ENCODE data around the gene OSBPL10. TPM values are rescaled to one million over a fixed set of nuclear protein-coding genes. Genes with fewer than 3 reads are reported as not detected.

OSBPL10 gene
- total RNA-seq, 1 donor from 2014 or later, result 8.4 TPM

GRCh38 chr3:31804251-31805051 lies 176.6 kb downstream of the OSBPL10 start:
- no peak for DNase-seq (ENCODE audit: low spot score)
- H3K36me3 Mint-ChIP-seq, result no peaks in the 10 kb centered on the region
- no peak overlapping the region for H3K27ac ChIP-seq
- no peaks in the 10 kb centered on the region for H3F3A ChIP-seq (ENCODE audit: low read depth)
- H3K4me2 ChIP-seq, result no peak overlapping the region
- no peaks in the 10 kb centered on the region for H3K9me3 Mint-ChIP-seq
- H3K4me3 Mint-ChIP-seq, result no peak overlapping the region
- no peak overlapping the region for H3K4me3 ChIP-seq
- TF ChIP-seq EZH2 (IDR thresholded peaks at IDR 0.05) (no peak), EZH2phosphoT487 (IDR thresholded peaks at IDR 0.05) (no peak)
- TF ChIP-seq, protein P1, sequence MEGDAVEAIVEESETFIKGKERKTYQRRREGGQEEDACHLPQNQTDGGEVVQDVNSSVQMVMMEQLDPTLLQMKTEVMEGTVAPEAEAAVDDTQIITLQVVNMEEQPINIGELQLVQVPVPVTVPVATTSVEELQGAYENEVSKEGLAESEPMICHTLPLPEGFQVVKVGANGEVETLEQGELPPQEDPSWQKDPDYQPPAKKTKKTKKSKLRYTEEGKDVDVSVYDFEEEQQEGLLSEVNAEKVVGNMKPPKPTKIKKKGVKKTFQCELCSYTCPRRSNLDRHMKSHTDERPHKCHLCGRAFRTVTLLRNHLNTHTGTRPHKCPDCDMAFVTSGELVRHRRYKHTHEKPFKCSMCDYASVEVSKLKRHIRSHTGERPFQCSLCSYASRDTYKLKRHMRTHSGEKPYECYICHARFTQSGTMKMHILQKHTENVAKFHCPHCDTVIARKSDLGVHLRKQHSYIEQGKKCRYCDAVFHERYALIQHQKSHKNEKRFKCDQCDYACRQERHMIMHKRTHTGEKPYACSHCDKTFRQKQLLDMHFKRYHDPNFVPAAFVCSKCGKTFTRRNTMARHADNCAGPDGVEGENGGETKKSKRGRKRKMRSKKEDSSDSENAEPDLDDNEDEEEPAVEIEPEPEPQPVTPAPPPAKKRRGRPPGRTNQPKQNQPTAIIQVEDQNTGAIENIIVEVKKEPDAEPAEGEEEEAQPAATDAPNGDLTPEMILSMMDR (IDR thresholded peaks at IDR 0.05), result no peak
- H3K4me1 ChIP-seq, result no peaks in the 10 kb centered on the region
- H3K27me3 ChIP-seq, result no peaks in the 10 kb centered on the region
- no peaks in the 10 kb centered on the region for H3K27me3 Mint-ChIP-seq (ENCODE audit: insufficient read depth, low read depth)
- H3K27ac Mint-ChIP-seq, result no peak overlapping the region
- no peaks in the 10 kb centered on the region for H3K79me2 ChIP-seq (ENCODE audit: low read depth)
- no peaks in the 10 kb centered on the region for H3K9me3 ChIP-seq (ENCODE audit: low read depth)
- H2AFZ ChIP-seq (replicated peaks), result no peak overlapping the region
- no peaks in the 10 kb centered on the region for H3K36me3 ChIP-seq
- H3K4me1 Mint-ChIP-seq, result peaks cover 3% of the 10 kb centered on the region
- H3K9ac ChIP-seq, result no peak overlapping the region
- no peaks in the 10 kb centered on the region for H4K20me1 ChIP-seq (ENCODE audit: low read depth)

GRCh38 chr3:31802981-31803740 lies 177.9 kb downstream of the OSBPL10 start:
- H3K36me3 Mint-ChIP-seq, result no peaks in the 10 kb centered on the region
- no peaks in the 10 kb centered on the region for H3K9me3 Mint-ChIP-seq
- H3F3A ChIP-seq (ENCODE audit: low read depth), result no peaks in the 10 kb centered on the region
- H3K27ac Mint-ChIP-seq, result no peak overlapping the region
- no peak overlapping the region for H3K9ac ChIP-seq
- no peak overlapping the region for H3K4me3 Mint-ChIP-seq
- H3K27ac ChIP-seq, result no peak overlapping the region
- no peak overlapping the region for H2AFZ ChIP-seq (replicated peaks)
- TF ChIP-seq EZH2 (IDR thresholded peaks at IDR 0.05) (no peak), EZH2phosphoT487 (IDR thresholded peaks at IDR 0.05) (no peak)
- TF ChIP-seq, protein P1 (IDR thresholded peaks at IDR 0.05), result no peak
- H4K20me1 ChIP-seq (ENCODE audit: low read depth), result no peaks in the 10 kb centered on the region
- H3K9me3 ChIP-seq (ENCODE audit: low read depth), result no peaks in the 10 kb centered on the region
- no peaks in the 10 kb centered on the region for H3K36me3 ChIP-seq
- no peak overlapping the region for H3K4me2 ChIP-seq
- no peaks in the 10 kb centered on the region for H3K27me3 ChIP-seq
- H3K27me3 Mint-ChIP-seq (ENCODE audit: insufficient read depth, low read depth), result no peaks in the 10 kb centered on the region
- H3K79me2 ChIP-seq (ENCODE audit: low read depth), result no peaks in the 10 kb centered on the region
- H3K4me3 ChIP-seq, result no peak overlapping the region
- H3K4me1 ChIP-seq, result no peaks in the 10 kb centered on the region
- H3K4me1 Mint-ChIP-seq, result peaks cover 3% of the 10 kb centered on the region
- DNase-seq (ENCODE audit: low spot score), result no peak

GRCh38 chr3:31800436-31800835 lies 180.6 kb downstream of the OSBPL10 start:
- Histone ChIP-seq H3K36me3 (no peaks in the 10 kb centered on the region), H3K4me3 (no peak overlapping the region), H2AFZ (replicated peaks) (no peak overlapping the region), H3F3A (ENCODE audit: low read depth) (no peaks in the 10 kb centered on the region), H3K27me3 (no peaks in the 10 kb centered on the region), H3K4me1 (no peaks in the 10 kb centered on the region), H3K27ac (no peak overlapping the region), H3K79me2 (ENCODE audit: low read depth) (no peaks in the 10 kb centered on the region), H4K20me1 (ENCODE audit: low read depth) (no peaks in the 10 kb centered on the region), H3K9me3 (ENCODE audit: low read depth) (no peaks in the 10 kb centered on the region), H3K4me2 (no peak overlapping the region), H3K9ac (no peak overlapping the region)
- Mint-ChIP-seq H3K4me1 (no peaks in the 10 kb centered on the region), H3K27ac (no peak overlapping the region), H3K36me3 (no peaks in the 10 kb centered on the region), H3K27me3 (ENCODE audit: insufficient read depth, low read depth) (no peaks in the 10 kb centered on the region), H3K4me3 (no peak overlapping the region), H3K9me3 (no peaks in the 10 kb centered on the region)
- no peak for DNase-seq (ENCODE audit: low spot score)
- no peak for TF ChIP-seq EZH2phosphoT487 (IDR thresholded peaks at IDR 0.05)
- TF ChIP-seq, protein P1 (IDR thresholded peaks at IDR 0.05), result no peak
- no peak for TF ChIP-seq EZH2 (IDR thresholded peaks at IDR 0.05)

All from neural progenitor cell (in vitro differentiated cells).